ENCODE data around the gene SEC14L2. TPM values are rescaled to one million over a fixed set of nuclear protein-coding genes. Genes with fewer than 3 reads are reported as not detected.

Gene SEC14L2
- polyA plus RNA-seq, 1 donor from 2014 or later, result 2.7 TPM

DNA sequence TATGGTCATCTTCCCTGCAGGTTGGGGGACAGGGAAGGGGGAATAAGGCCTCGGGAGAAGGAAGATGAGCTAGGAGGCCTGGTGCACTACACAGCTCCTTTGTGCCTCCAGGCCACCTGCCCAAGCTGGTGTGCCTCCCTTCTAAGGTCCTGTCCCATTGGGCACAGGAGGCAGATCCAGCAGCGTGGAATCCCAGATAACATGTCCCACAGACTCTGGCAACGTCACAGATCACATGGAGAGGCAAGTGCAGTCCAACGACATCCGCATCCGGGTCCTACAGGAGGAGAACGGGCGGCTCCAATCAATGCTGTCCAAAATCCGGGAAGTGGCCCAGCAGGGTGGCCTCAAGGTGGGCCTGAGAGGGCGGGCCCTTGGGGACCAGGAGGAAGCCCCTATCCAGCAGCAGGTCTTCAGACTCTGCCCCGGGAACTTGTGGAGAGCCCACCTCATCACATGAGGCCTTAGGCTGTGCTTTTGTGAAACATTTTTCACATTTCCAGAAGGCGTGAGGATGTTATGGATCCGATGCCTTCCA, 21.4 kb upstream of the SEC14L2 start (continued):
- no peak for TF ChIP-seq EP300 (conservative IDR thresholded peaks at IDR 0.05; ENCODE audit: poor library complexity, severe bottlenecking)
- no peak for TF ChIP-seq POLR2AphosphoS5 (IDR thresholded peaks at IDR 0.05)

DNA sequence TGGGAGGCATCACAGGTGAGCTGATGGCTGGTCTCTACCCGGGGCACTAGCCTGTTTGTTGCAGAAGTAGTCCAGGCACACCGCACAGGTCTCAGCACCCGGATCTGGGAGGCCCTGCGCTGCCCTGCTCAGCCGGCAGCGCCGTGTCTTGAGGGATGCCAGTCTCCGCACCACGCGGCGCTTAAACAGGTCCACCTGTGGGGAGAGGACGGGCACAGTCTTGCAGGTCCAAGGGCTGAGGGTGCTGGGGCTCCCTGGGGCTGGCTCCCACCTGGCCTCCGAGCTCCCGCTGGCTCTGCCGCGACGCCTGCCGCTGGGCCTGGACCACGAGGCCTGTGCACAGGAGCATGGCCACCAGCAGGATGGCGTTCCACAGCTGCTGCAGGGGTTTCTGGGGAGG, 16.8 kb upstream of the SEC14L2 start:
- TF ChIP-seq MXI1 (conservative IDR thresholded peaks at IDR 0.05; ENCODE audit: poor library complexity, severe bottlenecking) (no peak), CTCF (IDR thresholded peaks at IDR 0.05; ENCODE audit: poor library complexity, severe bottlenecking) (no peak), RAD21 (conservative IDR thresholded peaks at IDR 0.05) (no peak), SMC3 (conservative IDR thresholded peaks at IDR 0.05; ENCODE audit: poor library complexity) (no peak), EZH2 (IDR thresholded peaks at IDR 0.05; ENCODE audit: borderline replicate concordance, insufficient read depth, low read length, poor library complexity, severe bottlenecking) (no peak), TAF1 (IDR thresholded peaks at IDR 0.05; ENCODE audit: low read depth) (no peak), REST (IDR thresholded peaks at IDR 0.05; ENCODE audit: borderline replicate concordance) (no peak), POLR2AphosphoS5 (IDR thresholded peaks at IDR 0.05) (no peak), EP300 (conservative IDR thresholded peaks at IDR 0.05; ENCODE audit: poor library complexity, severe bottlenecking) (no peak)
- no peak overlapping the region for H2AFZ ChIP-seq (ENCODE audit: low read depth, low read length)
- no peak overlapping the region for H3K27ac ChIP-seq (ENCODE audit: low read length)
- H3K4me2 ChIP-seq (ENCODE audit: low read length), result no peak overlapping the region
- H3K27me3 ChIP-seq (ENCODE audit: insufficient read depth, low read depth, low read length), result no peaks in the 10 kb centered on the region
- no peaks in the 10 kb centered on the region for H3K79me2 ChIP-seq (replicated peaks; ENCODE audit: insufficient read depth, low read length)
- no peak overlapping the region for H3K4me3 ChIP-seq (ENCODE audit: low read length)
- no peaks in the 10 kb centered on the region for H3F3A ChIP-seq (ENCODE audit: insufficient read depth, low read length, poor library complexity, severe bottlenecking)
- H3K36me3 ChIP-seq (ENCODE audit: insufficient read depth, low read length), result peaks cover 5% of the 10 kb centered on the region
- no peak overlapping the region for H3K9ac ChIP-seq (ENCODE audit: low read length)
- no peaks in the 10 kb centered on the region for H4K20me1 ChIP-seq (ENCODE audit: insufficient read depth)
- H3K9me3 ChIP-seq (ENCODE audit: low read length), result no peaks in the 10 kb centered on the region
- H3K9me2 ChIP-seq (ENCODE audit: insufficient read depth, low read length), result no peaks in the 10 kb centered on the region

DNA sequence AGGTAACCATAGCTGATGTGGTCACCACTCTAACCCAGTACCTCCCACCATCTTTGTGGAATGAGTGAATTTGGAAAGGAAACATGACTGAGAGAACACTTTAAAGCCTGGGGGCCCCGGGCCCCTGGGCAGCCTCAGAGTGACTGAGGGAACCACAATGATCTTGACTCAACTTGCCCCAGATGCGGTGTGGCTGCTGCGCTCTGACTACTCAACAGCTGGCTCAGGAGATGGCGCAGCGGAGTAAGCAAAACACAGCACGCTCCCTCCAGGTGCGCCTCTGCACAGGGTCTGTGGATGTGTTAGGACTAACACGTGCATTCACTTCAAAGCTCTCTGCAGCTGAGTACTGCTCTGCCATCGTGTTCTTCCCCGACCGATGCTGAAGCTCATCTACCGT, 15.6 kb upstream of the SEC14L2 start:
- H3K27me3 ChIP-seq (ENCODE audit: insufficient read depth, low read depth, low read length), result no peaks in the 10 kb centered on the region
- no peak overlapping the region for H3K4me3 ChIP-seq (ENCODE audit: low read length)
- H3K4me2 ChIP-seq (ENCODE audit: low read length), result no peak overlapping the region
- H2AFZ ChIP-seq (ENCODE audit: low read depth, low read length), result no peak overlapping the region
- H3K9ac ChIP-seq (ENCODE audit: low read length), result no peak overlapping the region
- H3K27ac ChIP-seq (ENCODE audit: low read length), result no peak overlapping the region
- no peaks in the 10 kb centered on the region for H4K20me1 ChIP-seq (ENCODE audit: insufficient read depth)
- H3K9me3 ChIP-seq (ENCODE audit: low read length), result no peaks in the 10 kb centered on the region
- H3F3A ChIP-seq (ENCODE audit: insufficient read depth, low read length, poor library complexity, severe bottlenecking), result no peaks in the 10 kb centered on the region
- no peaks in the 10 kb centered on the region for H3K9me2 ChIP-seq (ENCODE audit: insufficient read depth, low read length)
- TF ChIP-seq CTCF (IDR thresholded peaks at IDR 0.05; ENCODE audit: poor library complexity, severe bottlenecking) (no peak), TAF1 (IDR thresholded peaks at IDR 0.05; ENCODE audit: low read depth) (no peak), REST (IDR thresholded peaks at IDR 0.05; ENCODE audit: borderline replicate concordance) (no peak), MXI1 (conservative IDR thresholded peaks at IDR 0.05; ENCODE audit: poor library complexity, severe bottlenecking) (no peak), EZH2 (IDR thresholded peaks at IDR 0.05; ENCODE audit: borderline replicate concordance, insufficient read depth, low read length, poor library complexity, severe bottlenecking) (no peak), EP300 (conservative IDR thresholded peaks at IDR 0.05; ENCODE audit: poor library complexity, severe bottlenecking) (no peak), RAD21 (conservative IDR thresholded peaks at IDR 0.05) (no peak), SMC3 (conservative IDR thresholded peaks at IDR 0.05; ENCODE audit: poor library complexity) (no peak), POLR2AphosphoS5 (IDR thresholded peaks at IDR 0.05) (no peak)
- peaks cover 5% of the 10 kb centered on the region for H3K36me3 ChIP-seq (ENCODE audit: insufficient read depth, low read length)
- H3K79me2 ChIP-seq (replicated peaks; ENCODE audit: insufficient read depth, low read length), result no peaks in the 10 kb centered on the region
